WTC11 (cell line): ENCODE results near the gene KRTAP19-4. TPM values are rescaled to one million over a fixed set of nuclear protein-coding genes. Genes with fewer than 3 reads are reported as not detected.

Experiments
- ATAC-seq: fragments of 200-7000 bp; cut with Tn5 transposase; 2 replicates; pipeline ENCODE4 v1.10.0; 2021; ENCODE audit warnings: mild to moderate bottlenecking, moderate library complexity
- CTCF ChIA-PET: fragments of 300-600 bp; sonication (Branson Sonifier 250); formaldehyde crosslinking; loops from one replicate; lab custom pipeline; 2021; ENCODE audit warnings: antibody characterized with exemption; lab: Charles Lee
- POLR2A ChIA-PET: fragments of 350-600 bp; sonication (Branson Sonifier 250); formaldehyde crosslinking; loops from one replicate; lab custom pipeline; 2021; ENCODE audit warnings: antibody characterized with exemption; lab: Charles Lee
- DNase-seq: peaks from one replicate; pipeline ENCODE4 v3.0.0; 2021; ENCODE audit warnings: low spot score
- H3K27ac Mint-ChIP-seq: 2 replicates; pipeline ENCODE4 v1.8.0; 2021; ENCODE audit warnings: mixed read lengths
- H3K27me3 Mint-ChIP-seq: 2 replicates; pipeline ENCODE4 v1.8.0; 2021; ENCODE audit warnings: low read depth, mild to moderate bottlenecking, moderate library complexity, mixed read lengths
- H3K36me3 Mint-ChIP-seq: 2 replicates; pipeline ENCODE4 v1.8.0; 2021; ENCODE audit warnings: mixed read lengths
- H3K4me1 Mint-ChIP-seq: 2 replicates; pipeline ENCODE4 v1.8.0; 2022; ENCODE audit warnings: mixed read lengths
- H3K4me3 Mint-ChIP-seq: 2 replicates; pipeline ENCODE4 v1.8.0; 2021; ENCODE audit warnings: mild to moderate bottlenecking, moderate library complexity, mixed read lengths
- H3K9me3 Mint-ChIP-seq: 2 replicates; pipeline ENCODE4 v1.8.0; 2021; ENCODE audit warnings: mixed read lengths
- AFF4 ChIP-seq: sonication (generic); formaldehyde crosslinking; IDR thresholded peaks from 2 replicates; pipeline ENCODE4 v1.8.1; 2023; ENCODE audit warnings: mild to moderate bottlenecking, missing genetic modification reagents, borderline replicate concordance
- ARID4B ChIP-seq: sonication (generic); formaldehyde crosslinking; IDR thresholded peaks from 2 replicates; pipeline ENCODE4 v1.8.0; 2023; ENCODE audit warnings: missing genetic modification reagents, mild to moderate bottlenecking, borderline replicate concordance
- CDX4 ChIP-seq: fragments of 250-450 bp; sonication (Bioruptor Pico); IDR thresholded peaks from 2 replicates; pipeline ENCODE4 v1.9.0; 2021; ENCODE audit warnings: moderate library complexity, mild to moderate bottlenecking, inconsistent platforms, borderline replicate concordance
- CTCF ChIP-seq: fragments of 200-600 bp; IDR thresholded peaks from 2 replicates; pipeline ENCODE4 v1.8.0; 2022; ENCODE audit warnings: antibody characterized with exemption
- JUN ChIP-seq: sonication (generic); formaldehyde crosslinking; IDR thresholded peaks from 2 replicates; pipeline ENCODE4 v1.8.0; 2023; ENCODE audit warnings: mild to moderate bottlenecking, missing genetic modification reagents
- NR1H2 ChIP-seq: sonication (generic); formaldehyde crosslinking; IDR thresholded peaks from 2 replicates; pipeline ENCODE4 v1.9.0; 2021; ENCODE audit warnings: mild to moderate bottlenecking, moderate library complexity, missing genetic modification reagents
- ZNF423 ChIP-seq: fragments of 250-450 bp; sonication (Bioruptor Pico); IDR thresholded peaks from 2 replicates; pipeline ENCODE4 v2.1.2; 2022; ENCODE audit warnings: mild to moderate bottlenecking, moderate library complexity
- ZNF425 ChIP-seq: fragments of 250-450 bp; sonication (Bioruptor Pico); conservative IDR thresholded peaks from 2 replicates; pipeline ENCODE4 v1.9.0; 2021; ENCODE audit warnings: mild to moderate bottlenecking
- ZSCAN18 ChIP-seq: fragments of 250-450 bp; sonication (Bioruptor Pico); IDR thresholded peaks from 2 replicates; pipeline ENCODE4 v2.1.2; 2022; ENCODE audit warnings: mild to moderate bottlenecking, moderate library complexity
- total RNA-seq: library from RNA; stranded (reverse); gene quantifications from 3 replicates; pipeline ENCODE4 v1.2.3, GENCODE V29; 2021

KRTAP19-4 gene
- total RNA-seq, 1 experiment from 2014 or later, result not detected

GRCh38 chr21:30448514-30448913, 48.5 kb downstream of the KRTAP19-4 start:
- DNase-seq (no peak), ATAC-seq (no peak)
- no peak overlapping the region for H3K4me3 Mint-ChIP-seq
- CTCF ChIA-PET, result no interaction called here
- peaks cover 19% of the 10 kb centered on the region for H3K4me1 Mint-ChIP-seq
- POLR2A ChIA-PET, result interaction anchor here (0.6 kb wide), 1 partner anchor 213 kb away, joined by 3 read pairs; no protein-coding TSS in a partner anchor
- no peaks in the 10 kb centered on the region for H3K36me3 Mint-ChIP-seq
- H3K27ac Mint-ChIP-seq, result no peak overlapping the region
- TF ChIP-seq AFF4 (CRISPR knock-in tag) (no peak), CDX4 (CRISPR knock-in tag) (no peak), NR1H2 (CRISPR knock-in tag) (no peak), JUN (CRISPR knock-in tag) (no peak), ARID4B (CRISPR knock-in tag) (no peak)
- TF ChIP-seq, all 79 proteins: peak for 0
- no peaks in the 10 kb centered on the region for H3K9me3 Mint-ChIP-seq
- no peaks in the 10 kb centered on the region for H3K27me3 Mint-ChIP-seq

GRCh38 chr21:30447056-30447455, 49.9 kb downstream of the KRTAP19-4 start:
- DNase-seq, result no peak
- no peak overlapping the region for H3K27ac Mint-ChIP-seq
- H3K36me3 Mint-ChIP-seq, result no peaks in the 10 kb centered on the region
- no peak overlapping the region for H3K4me3 Mint-ChIP-seq
- TF ChIP-seq ZNF425 (CRISPR knock-in tag), result no peak
- TF ChIP-seq CTCF, result no peak
- TF ChIP-seq ZSCAN18 (CRISPR knock-in tag), result no peak
- no peak for TF ChIP-seq ZNF423 (CRISPR knock-in tag)
- TF ChIP-seq, all 79 proteins: peak for 0
- Mint-ChIP-seq H3K4me1 (peaks cover 29% of the 10 kb centered on the region), H3K27me3 (no peaks in the 10 kb centered on the region), H3K9me3 (no peaks in the 10 kb centered on the region)
- POLR2A ChIA-PET, result no interaction called here
- CTCF ChIA-PET, result interaction anchor here (0.8 kb wide), 1 partner anchor 16 kb away, joined by 4 read pairs; no protein-coding TSS in a partner anchor
- ATAC-seq, result no peak

Other genes with a start within 250 kb of the KRTAP19-4 start
- not detected in 3 replicates for gene KRTAP24-1, start 214.2 kb downstream of the KRTAP19-4 start, total RNA-seq
- gene KRTAP25-1, start 207.7 kb downstream of the KRTAP19-4 start, total RNA-seq, result not detected in 3 replicates
- gene KRTAP26-1, start 176.8 kb downstream of the KRTAP19-4 start, total RNA-seq, result not detected in 3 replicates
- not detected in 3 replicates for gene KRTAP27-1, start 159.5 kb downstream of the KRTAP19-4 start, total RNA-seq
- gene KRTAP23-1, start 148.6 kb downstream of the KRTAP19-4 start, total RNA-seq, result not detected in 3 replicates
- gene KRTAP13-2, start 124.9 kb downstream of the KRTAP19-4 start, total RNA-seq, result not detected in 3 replicates
- not detected in 3 replicates for gene KRTAP13-1, start 101.1 kb downstream of the KRTAP19-4 start, total RNA-seq
- not detected in 3 replicates for gene KRTAP13-3, start 71.2 kb downstream of the KRTAP19-4 start, total RNA-seq
- 0.32 TPM in 1 of 3 replicates, not detected in the others for gene KRTAP13-4, start 66.9 kb downstream of the KRTAP19-4 start, total RNA-seq
- gene KRTAP15-1, start 56.9 kb downstream of the KRTAP19-4 start, total RNA-seq, result not detected in 3 replicates
- not detected in 3 replicates for gene KRTAP19-1, start 16.8 kb downstream of the KRTAP19-4 start, total RNA-seq
- not detected in 3 replicates for gene KRTAP19-2, start 9.7 kb downstream of the KRTAP19-4 start, total RNA-seq
- gene KRTAP19-3, start 5.2 kb downstream of the KRTAP19-4 start, total RNA-seq, result not detected in 3 replicates
- not detected in 3 replicates for gene KRTAP19-5, start 5.0 kb upstream of the KRTAP19-4 start, total RNA-seq
- not detected in 3 replicates for gene KRTAP19-6, start 44.7 kb upstream of the KRTAP19-4 start, total RNA-seq
- gene KRTAP19-7, start 64.1 kb upstream of the KRTAP19-4 start, total RNA-seq, result not detected in 3 replicates
- not detected in 3 replicates for gene KRTAP22-2, start 93.2 kb upstream of the KRTAP19-4 start, total RNA-seq
- gene KRTAP6-3, start 95.3 kb upstream of the KRTAP19-4 start, total RNA-seq, result not detected in 3 replicates
- gene KRTAP6-2, start 101.7 kb upstream of the KRTAP19-4 start, total RNA-seq, result not detected in 3 replicates
- not detected in 3 replicates for gene KRTAP22-1, start 103.9 kb upstream of the KRTAP19-4 start, total RNA-seq
- not detected in 3 replicates for gene KRTAP6-1, start 116.8 kb upstream of the KRTAP19-4 start, total RNA-seq
- not detected in 3 replicates for gene KRTAP20-1, start 119.3 kb upstream of the KRTAP19-4 start, total RNA-seq
- not detected in 3 replicates for gene KRTAP20-4, start 123.5 kb upstream of the KRTAP19-4 start, total RNA-seq
- not detected in 3 replicates for gene KRTAP20-2, start 138.0 kb upstream of the KRTAP19-4 start, total RNA-seq
- not detected in 3 replicates for gene KRTAP20-3, start 145.7 kb upstream of the KRTAP19-4 start, total RNA-seq
- not detected in 3 replicates for gene KRTAP21-3, start 221.6 kb upstream of the KRTAP19-4 start, total RNA-seq